ENCODE results near the gene PDHB. TPM values are rescaled to one million over a fixed set of nuclear protein-coding genes. Genes with fewer than 3 reads are reported as not detected.

PDHB gene
- total RNA-seq, 6 experiments from 2014 or later = 85.6 to 95.7 (median 92.3) TPM

- H3K9me3 Mint-ChIP-seq = no peaks in the 10 kb centered on the region
- H3K4me3 Mint-ChIP-seq = peak overlapping the region; percentile 72
- TF ChIP-seq CTCF (IDR thresholded peaks at IDR 0.05) = no peak
- H3K27me3 Mint-ChIP-seq (ENCODE audit: insufficient read depth) = no peaks in the 10 kb centered on the region
- H3K4me1 Mint-ChIP-seq (ENCODE audit: low read depth) = peaks cover 83% of the 10 kb centered on the region
- H3K27ac Mint-ChIP-seq = peak overlapping the region; percentile 90
- H3K36me3 Mint-ChIP-seq (ENCODE audit: low read depth) = peaks cover 11% of the 10 kb centered on the region
- no peak for DNase-seq
These were observed 45.7 kb downstream of the PDHB start for GRCh38 chr3:58387650-58388546.

- Mint-ChIP-seq H3K9me3 (no peaks in the 10 kb centered on the region), H3K27me3 (ENCODE audit: insufficient read depth) (no peaks in the 10 kb centered on the region), H3K4me1 (ENCODE audit: low read depth) (peaks cover 82% of the 10 kb centered on the region), H3K36me3 (ENCODE audit: low read depth) (peaks cover 17% of the 10 kb centered on the region), H3K27ac (peak overlapping the region; percentile 90), H3K4me3 (peak overlapping the region; percentile 66)
- DNase-seq = peak; percentile 59
- TF ChIP-seq CTCF (IDR thresholded peaks at IDR 0.05) = peak; percentile 25
These were observed 46.8 kb downstream of the PDHB start for GRCh38 chr3:58386626-58387365.

GRCh38 chr3:58384381-58385090, 49.1 kb downstream of the PDHB start:
- no peak for TF ChIP-seq CTCF (IDR thresholded peaks at IDR 0.05)
- no peaks in the 10 kb centered on the region for H3K9me3 Mint-ChIP-seq
- H3K27me3 Mint-ChIP-seq (ENCODE audit: insufficient read depth) = no peaks in the 10 kb centered on the region
- DNase-seq = no peak
- H3K4me3 Mint-ChIP-seq = peak overlapping the region; percentile 52
- H3K4me1 Mint-ChIP-seq (ENCODE audit: low read depth) = peaks cover 68% of the 10 kb centered on the region
- H3K36me3 Mint-ChIP-seq (ENCODE audit: low read depth) = peaks cover 12% of the 10 kb centered on the region
- peak overlapping the region; percentile 90 for H3K27ac Mint-ChIP-seq

GRCh38 chr3:58383904-58384303, 49.7 kb downstream of the PDHB start:
- TF ChIP-seq CTCF (IDR thresholded peaks at IDR 0.05) = no peak
- Mint-ChIP-seq H3K4me1 (ENCODE audit: low read depth) (peaks cover 63% of the 10 kb centered on the region), H3K27ac (peak overlapping the region; percentile 90), H3K36me3 (ENCODE audit: low read depth) (peaks cover 12% of the 10 kb centered on the region), H3K27me3 (ENCODE audit: insufficient read depth) (no peaks in the 10 kb centered on the region), H3K9me3 (no peaks in the 10 kb centered on the region), H3K4me3 (peak overlapping the region; percentile 52)
- DNase-seq = peak; percentile 98

- DNase-seq = peak; percentile 25
- Mint-ChIP-seq H3K27me3 (ENCODE audit: insufficient read depth) (no peaks in the 10 kb centered on the region), H3K9me3 (no peaks in the 10 kb centered on the region), H3K4me1 (ENCODE audit: low read depth) (peaks cover 58% of the 10 kb centered on the region), H3K4me3 (peak overlapping the region; percentile 52), H3K36me3 (ENCODE audit: low read depth) (peaks cover 12% of the 10 kb centered on the region), H3K27ac (peak overlapping the region; percentile 90)
- no peak for TF ChIP-seq CTCF (IDR thresholded peaks at IDR 0.05)
These were observed 50.2 kb downstream of the PDHB start for GRCh38 chr3:58383476-58383875.

Measured in HFFc6 (cell line).